Mesendoderm (in vitro differentiated cells): ENCODE data around the gene ERVMER34-1. TPM values are rescaled to one million over a fixed set of nuclear protein-coding genes. Genes with fewer than 3 reads are reported as not detected.

Experiments
- DNase-seq: peaks from one replicate; pipeline ENCODE4 v3.0.0; 2013
- H2AK5ac ChIP-seq: 2 replicates; pipeline ENCODE4 v1.6.1; 2013; ENCODE audit warnings: low read length, inconsistent platforms
- H2BK120ac ChIP-seq: 2 replicates; pipeline ENCODE4 v1.6.1; 2013; ENCODE audit warnings: low read depth, mild to moderate bottlenecking, low read length, moderate library complexity, mixed read lengths
- H2BK15ac ChIP-seq: replicated peaks from 2 replicates; pipeline ENCODE4 v1.6.1; 2013; ENCODE audit warnings: low read depth, mild to moderate bottlenecking, moderate library complexity
- H2BK5ac ChIP-seq: 2 replicates; pipeline ENCODE4 v1.6.1; 2013; ENCODE audit warnings: low read length, inconsistent platforms
- H3K18ac ChIP-seq: 2 replicates; pipeline ENCODE4 v1.6.1; 2013; ENCODE audit warnings: mild to moderate bottlenecking, low read length, mixed read lengths
- H3K23ac ChIP-seq: one replicate; pipeline ENCODE4 v1.6.1; 2013; ENCODE audit warnings: low read length
- H3K27ac ChIP-seq: 2 replicates; pipeline ENCODE4 v1.5.1; 2013; ENCODE audit warnings: low read depth, mild to moderate bottlenecking, inconsistent platforms, low read length, moderate library complexity
- H3K27me3 ChIP-seq: 2 replicates; pipeline ENCODE4 v1.6.1; 2013; ENCODE audit warnings: low read length, control low read depth, mild to moderate bottlenecking, inconsistent platforms; ENCODE audit not compliant: insufficient read depth, poor library complexity
- H3K36me3 ChIP-seq: 2 replicates; pipeline ENCODE4 v1.6.1; 2013; ENCODE audit warnings: low read length, inconsistent platforms; ENCODE audit not compliant: control insufficient read depth, insufficient read depth
- H3K4ac ChIP-seq: one replicate; pipeline ENCODE4 v1.6.1; 2013; ENCODE audit warnings: low read depth, mild to moderate bottlenecking, low read length, moderate library complexity
- H3K4me1 ChIP-seq: 2 replicates; pipeline ENCODE4 v1.6.1; 2013; ENCODE audit warnings: low read depth, low read length, inconsistent platforms; ENCODE audit not compliant: control insufficient read depth
- H3K4me2 ChIP-seq: 2 replicates; pipeline ENCODE4 v1.6.1; 2013; ENCODE audit warnings: low read length
- H3K4me3 ChIP-seq: 2 replicates; pipeline ENCODE4 v1.5.1; 2013; ENCODE audit warnings: mild to moderate bottlenecking, low read length
- H3K56ac ChIP-seq: one replicate; pipeline ENCODE4 v1.6.1; 2013; ENCODE audit warnings: low read length
- H3K79me1 ChIP-seq: 2 replicates; pipeline ENCODE4 v1.6.1; 2013; ENCODE audit warnings: low read length, inconsistent platforms
- H3K79me2 ChIP-seq: 2 replicates; pipeline ENCODE4 v1.6.1; 2013; ENCODE audit warnings: mild to moderate bottlenecking, low read length; ENCODE audit not compliant: control insufficient read depth, insufficient read depth
- H3K9ac ChIP-seq: 2 replicates; pipeline ENCODE4 v1.6.1; 2013; ENCODE audit warnings: low read length, inconsistent platforms
- H4K5ac ChIP-seq: one replicate; pipeline ENCODE4 v1.6.1; 2013; ENCODE audit warnings: low read length
- H4K8ac ChIP-seq: one replicate; pipeline ENCODE4 v1.6.1; 2013; ENCODE audit warnings: low read depth, mild to moderate bottlenecking, control low read depth, low read length, moderate library complexity
- WGBS: extraction: QIAGEN DNeasy Blood & Tissue Kit; methylation state at CpG from one replicate; pipeline ENCODE4 v1.1.7; 2013; ENCODE audit warnings: low lambda C conversion rate, missing lambda C conversion rate; ENCODE audit not compliant: insufficient coverage; ENCODE audit errors: extremely low coverage; 5-methylcytosine and 5-hydroxymethylcytosine counted together
- polyA plus RNA-seq, 2 experiments: library from polyadenylated mRNA; stranded (reverse); fragments of 200-250 nt; gene quantifications; one replicate each; pipeline ENCODE4 v1.2.3, GENCODE V29; 2013

ERVMER34-1 gene, protein sequence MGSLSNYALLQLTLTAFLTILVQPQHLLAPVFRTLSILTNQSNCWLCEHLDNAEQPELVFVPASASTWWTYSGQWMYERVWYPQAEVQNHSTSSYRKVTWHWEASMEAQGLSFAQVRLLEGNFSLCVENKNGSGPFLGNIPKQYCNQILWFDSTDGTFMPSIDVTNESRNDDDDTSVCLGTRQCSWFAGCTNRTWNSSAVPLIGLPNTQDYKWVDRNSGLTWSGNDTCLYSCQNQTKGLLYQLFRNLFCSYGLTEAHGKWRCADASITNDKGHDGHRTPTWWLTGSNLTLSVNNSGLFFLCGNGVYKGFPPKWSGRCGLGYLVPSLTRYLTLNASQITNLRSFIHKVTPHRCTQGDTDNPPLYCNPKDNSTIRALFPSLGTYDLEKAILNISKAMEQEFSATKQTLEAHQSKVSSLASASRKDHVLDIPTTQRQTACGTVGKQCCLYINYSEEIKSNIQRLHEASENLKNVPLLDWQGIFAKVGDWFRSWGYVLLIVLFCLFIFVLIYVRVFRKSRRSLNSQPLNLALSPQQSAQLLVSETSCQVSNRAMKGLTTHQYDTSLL
- 15.7 TPM for polyA plus RNA-seq (2013, experiment 1 of 2)
- polyA plus RNA-seq (2013, experiment 2 of 2), result 15.7 TPM

DNA sequence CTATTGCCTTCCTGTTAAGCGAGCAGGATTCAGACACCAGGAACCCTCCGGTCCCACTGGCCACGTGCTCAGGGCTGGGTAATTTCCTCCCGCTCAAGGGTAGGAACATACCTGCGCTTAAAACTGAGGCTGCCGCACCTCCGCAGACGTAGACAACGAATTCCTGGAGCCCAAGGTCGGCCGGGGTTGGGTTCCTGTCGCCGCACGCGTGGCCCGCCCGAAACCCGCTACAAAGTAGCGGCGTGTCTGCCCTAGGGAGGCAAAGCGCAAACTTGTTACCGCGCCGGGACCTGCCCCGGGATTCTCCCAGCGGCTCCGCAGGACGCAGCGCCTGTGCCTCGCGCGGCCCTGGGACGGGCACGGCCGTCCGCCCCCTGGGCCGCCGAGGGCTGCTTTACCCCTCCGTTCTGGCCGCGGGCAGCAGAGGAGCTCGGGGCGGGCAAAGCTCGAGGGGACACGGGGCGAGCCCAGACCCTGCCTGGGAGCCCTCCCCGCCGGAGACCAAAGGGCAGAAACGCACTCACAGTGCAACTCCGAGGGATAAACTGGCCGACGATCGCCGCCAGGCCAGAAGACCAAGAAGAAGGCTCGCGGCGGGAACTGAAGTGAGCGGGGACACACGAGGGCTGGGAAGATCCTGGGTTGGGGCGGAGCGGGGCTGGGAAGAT lies at the start of gene ERVMER34-1:
ERVMER34-1 (minus strand) TSS at position 607 of the 668 bp plus-strand sequence. CDS start 5,905 bp downstream, outside the sequence.
- peak; percentile 42 for DNase-seq
- no CpG with 5 or more reads among the region's 61 CpGs for WGBS
- Histone ChIP-seq H4K5ac (no peak within 1 kb of the TSS), H3K4me1 (peaks cover 1% of the 10 kb centered on the region), H3K23ac (no peak within 1 kb of the TSS), H3K4me2 (peak within 1 kb of the TSS; percentile 5), H2AK5ac (no peak within 1 kb of the TSS), H3K27me3 (no peaks in the 10 kb centered on the region), H3K9ac (peak within 1 kb of the TSS; percentile 27), H2BK5ac (no peak within 1 kb of the TSS), H3K79me1 (no peaks in the 10 kb centered on the region), H3K56ac (peak within 1 kb of the TSS; percentile 28), H3K4me3 (no peak within 1 kb of the TSS), H4K8ac (no peak within 1 kb of the TSS), H2BK15ac (no peak within 1 kb of the TSS), H3K27ac (peak within 1 kb of the TSS; percentile 5), H3K4ac (no peak within 1 kb of the TSS), H3K18ac (peak within 1 kb of the TSS; percentile 15), H3K79me2 (no peaks in the 10 kb centered on the region), H2BK120ac (no peak within 1 kb of the TSS), H3K36me3 (no peaks in the 10 kb centered on the region)

GRCh38 chr4:52799813-52800212 lies 48.6 kb upstream of the ERVMER34-1 start:
- Histone ChIP-seq H2BK15ac (no peak overlapping the region), H2BK120ac (no peak overlapping the region), H3K79me1 (no peaks in the 10 kb centered on the region), H3K56ac (no peak overlapping the region), H2AK5ac (no peak overlapping the region), H4K8ac (no peak overlapping the region), H3K4me1 (no peaks in the 10 kb centered on the region), H3K36me3 (no peaks in the 10 kb centered on the region), H3K27me3 (no peaks in the 10 kb centered on the region), H3K4ac (no peak overlapping the region), H3K79me2 (no peaks in the 10 kb centered on the region), H3K23ac (no peak overlapping the region), H4K5ac (no peak overlapping the region), H3K4me2 (no peak overlapping the region), H3K27ac (no peak overlapping the region), H3K4me3 (no peak overlapping the region), H2BK5ac (no peak overlapping the region), H3K18ac (no peak overlapping the region), H3K9ac (no peak overlapping the region)
- DNase-seq, result peak; percentile 32
- no CpG with 5 or more reads among the region's 2 CpGs for WGBS

DNA sequence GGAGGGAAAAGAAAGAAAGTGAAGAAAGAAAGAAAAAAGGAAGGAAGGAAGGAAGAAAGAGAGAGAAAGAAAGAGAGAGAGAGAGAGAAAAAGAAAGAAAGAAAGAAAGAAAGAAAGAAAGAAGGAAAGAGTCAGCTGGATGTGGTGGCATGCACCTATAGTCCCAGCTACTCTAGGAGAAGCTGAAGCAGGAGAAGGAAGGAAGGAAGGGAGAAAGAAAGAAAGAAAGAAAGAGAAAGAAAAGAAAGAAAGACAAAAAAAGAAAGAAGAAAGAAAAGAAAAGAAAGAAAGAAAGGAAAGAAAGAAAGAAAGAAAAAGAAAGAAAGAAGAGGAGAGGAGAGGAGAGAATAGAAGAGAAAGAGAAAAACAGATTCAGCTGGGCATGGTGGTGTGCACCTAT lies 44.3 kb upstream of the ERVMER34-1 start:
- Histone ChIP-seq H2BK15ac (no peak overlapping the region), H2BK5ac (no peak overlapping the region), H3K18ac (no peak overlapping the region), H2AK5ac (no peak overlapping the region), H3K27me3 (no peaks in the 10 kb centered on the region), H3K23ac (no peak overlapping the region), H3K36me3 (no peaks in the 10 kb centered on the region), H3K9ac (no peak overlapping the region), H3K79me1 (no peaks in the 10 kb centered on the region), H3K79me2 (no peaks in the 10 kb centered on the region), H3K4me1 (no peaks in the 10 kb centered on the region), H4K8ac (no peak overlapping the region), H3K4me3 (no peak overlapping the region), H2BK120ac (no peak overlapping the region), H3K4ac (no peak overlapping the region), H3K4me2 (no peak overlapping the region), H4K5ac (no peak overlapping the region), H3K56ac (no peak overlapping the region), H3K27ac (no peak overlapping the region)
- no peak for DNase-seq

GRCh38 chr4:52791936-52792335 lies 40.7 kb upstream of the ERVMER34-1 start:
- Histone ChIP-seq H4K8ac (no peak overlapping the region), H3K27ac (no peak overlapping the region)
- WGBS, result no CpG with 5 or more reads among the region's 5 CpGs

GRCh38 chr4:52789774-52790173 lies 38.5 kb upstream of the ERVMER34-1 start:
- no peak overlapping the region for H2BK120ac ChIP-seq
- H2BK5ac ChIP-seq, result no peak overlapping the region
- H2BK15ac ChIP-seq, result no peak overlapping the region
- H3K4me3 ChIP-seq, result no peak overlapping the region
- H3K23ac ChIP-seq, result no peak overlapping the region
- no CpG with 5 or more reads among the region's 6 CpGs for WGBS
- no peaks in the 10 kb centered on the region for H3K36me3 ChIP-seq
- DNase-seq, result no peak
- no peak overlapping the region for H3K4me2 ChIP-seq
- H3K79me2 ChIP-seq, result no peaks in the 10 kb centered on the region
- no peak overlapping the region for H4K8ac ChIP-seq
- no peaks in the 10 kb centered on the region for H3K4me1 ChIP-seq
- H4K5ac ChIP-seq, result no peak overlapping the region
- H3K79me1 ChIP-seq, result no peaks in the 10 kb centered on the region
- H3K27me3 ChIP-seq, result no peaks in the 10 kb centered on the region
- H3K56ac ChIP-seq, result no peak overlapping the region
- H3K9ac ChIP-seq, result no peak overlapping the region
- H3K27ac ChIP-seq, result no peak overlapping the region
- no peak overlapping the region for H3K4ac ChIP-seq
- no peak overlapping the region for H3K18ac ChIP-seq
- no peak overlapping the region for H2AK5ac ChIP-seq

More at GRCh38 chr4:52791936-52792335, 40.7 kb upstream of the ERVMER34-1 start:
- Histone ChIP-seq H2BK15ac (no peak overlapping the region), H3K36me3 (no peaks in the 10 kb centered on the region), H3K79me2 (no peaks in the 10 kb centered on the region), H3K27me3 (no peaks in the 10 kb centered on the region), H3K79me1 (no peaks in the 10 kb centered on the region), H3K56ac (no peak overlapping the region), H3K4ac (no peak overlapping the region), H2BK120ac (no peak overlapping the region), H3K9ac (no peak overlapping the region), H2AK5ac (no peak overlapping the region), H3K18ac (no peak overlapping the region), H3K4me2 (no peak overlapping the region), H3K23ac (no peak overlapping the region), H3K4me3 (no peak overlapping the region), H2BK5ac (no peak overlapping the region), H4K5ac (no peak overlapping the region), H3K4me1 (no peaks in the 10 kb centered on the region)
- DNase-seq, result no peak
